Upper lobe of left lung (tissue), 6 donors: ENCODE results near the gene RRP9. TPM values are rescaled to one million over a fixed set of nuclear protein-coding genes. Genes with fewer than 3 reads are reported as not detected.

Experiments
- ATAC-seq, 2 donors: fragments of 200-7000 bp; cut with Tn5 transposase; one replicate each; pipeline ENCODE4 v1.9.1; 2022; ENCODE audit warnings: mild to moderate bottlenecking in 2 of 2, moderate library complexity in 2 of 2; ENCODE audit not compliant: low FRiP score in 2 of 2
- DNase-seq, 2 donors: peaks; one replicate each; pipeline ENCODE4 v3.0.0-alpha.2; 2019 to 2020
- H3K27ac ChIP-seq, 4 donors: fragments of 200-600 bp; sonication (generic); one replicate each; pipeline ENCODE4 v1.5.1; 2016 to 2019
- H3K27me3 ChIP-seq, 4 donors: fragments of 200-600 bp; sonication (generic); one replicate each; pipeline ENCODE4 v1.5.1; 2017 to 2019
- H3K36me3 ChIP-seq, 4 donors: fragments of 200-600 bp; sonication (generic); one replicate each; pipeline ENCODE4 v1.5.1; 2016 to 2019
- H3K4me1 ChIP-seq, 4 donors: fragments of 200-600 bp; sonication (generic); one replicate each; pipeline ENCODE4 v1.5.1; 2018 to 2019
- H3K4me3 ChIP-seq, 4 donors: fragments of 200-600 bp; sonication (generic); one replicate each; pipeline ENCODE4 v1.5.1; 2017 to 2019; ENCODE audit warnings: mild to moderate bottlenecking in 2 of 4, moderate library complexity in 1 of 4
- H3K9me3 ChIP-seq, 4 donors: fragments of 200-600 bp; sonication (generic); one replicate each; pipeline ENCODE4 v1.5.1; 2018 to 2019
- CTCF ChIP-seq, 6 experiments: fragments of 450-650 bp in 4 of 6; fragments of 200-600 bp in 2 of 6; sonication (generic) in 2 of 6; IDR thresholded peaks; one replicate each; pipeline ENCODE4 v1.5.1; 2016 to 2019; ENCODE audit warnings: antibody characterized with exemption in 6 of 6
- EP300 ChIP-seq, 4 donors: sonication (generic); formaldehyde crosslinking; IDR thresholded peaks; one replicate each; pipeline ENCODE4 v1.5.1; 2017; ENCODE audit warnings: antibody characterized with exemption in 4 of 4, control low read depth in 2 of 4
- POLR2A ChIP-seq, 4 donors: fragments of 450-650 bp; IDR thresholded peaks; one replicate each; pipeline ENCODE4 v1.5.1; 2016 to 2017; ENCODE audit warnings: antibody characterized with exemption in 4 of 4, mild to moderate bottlenecking in 2 of 4
- POLR2AphosphoS5 ChIP-seq, 2 donors: sonication (generic); formaldehyde crosslinking; IDR thresholded peaks; one replicate each; pipeline ENCODE4 v1.5.1; 2017; ENCODE audit warnings: antibody characterized with exemption in 2 of 2
- WGBS, 2 donors: methylation state at CpG; one replicate each; pipeline ENCODE4 v1.1.5; 2017 to 2018; 5-methylcytosine and 5-hydroxymethylcytosine counted together
- total RNA-seq, 6 donors: library from RNA; depleted of rRNA in 4 of 6; stranded (reverse); fragments of >200 nt in 4 of 6; gene quantifications; one replicate each; pipeline versions ENCODE4 v1.1.0 to v1.2.1, GENCODE V29; 2016 to 2021
- donor health status: DM: no; HTN: no; CAD: no; lungs with moderate emphysema.
- donor health status: DM: no; HTN: yes; CAD: no; lungs with severe emphysema.

The RRP9 gene
- total RNA-seq, 6 donors from 2014 or later: 10.7 to 30.4 (median 19.8) TPM

- TF ChIP-seq CTCF (IDR thresholded peaks at IDR 0.05) (no peak), EP300 (IDR thresholded peaks at IDR 0.05) (no peak), POLR2AphosphoS5 (IDR thresholded peaks at IDR 0.05) (no peak), POLR2A (IDR thresholded peaks at IDR 0.05) (no peak)
- Histone ChIP-seq H3K4me1 (no peaks in the 10 kb centered on the region), H3K4me3 (no peak overlapping the region), H3K27ac (no peak overlapping the region), H3K36me3 (no peaks in the 10 kb centered on the region), H3K27me3 (no peaks in the 10 kb centered on the region), H3K9me3 (no peaks in the 10 kb centered on the region)
- DNase-seq (no peak), ATAC-seq (peak in 1 of 2 donors; percentile 37)
- 70 to 91% methylated on average over 3 to 4 of the region's 4 CpGs for WGBS, 2 donors
Observed at GRCh38 chr3:51894391-51894790, 47.3 kb downstream of the RRP9 start.

- peak in 1 of 2 donors; percentile 46 for DNase-seq
Observed at GRCh38 chr3:51891242-51892039, 50.3 kb downstream of the RRP9 start.

GRCh38 chr3:51888463-51889105, 53.1 kb downstream of the RRP9 start:
- WGBS, 2 donors: 92 to 94% methylated on average over 12 of the region's 12 CpGs
- no peaks in the 10 kb centered on the region for H3K4me1 ChIP-seq
- H3K4me3 ChIP-seq: no peak overlapping the region
- no peak for ATAC-seq
- no peak for DNase-seq
- H3K36me3 ChIP-seq: no peaks in the 10 kb centered on the region
- H3K9me3 ChIP-seq: no peaks in the 10 kb centered on the region
- TF ChIP-seq CTCF (IDR thresholded peaks at IDR 0.05) (no peak), POLR2A (IDR thresholded peaks at IDR 0.05) (no peak), EP300 (IDR thresholded peaks at IDR 0.05) (no peak), POLR2AphosphoS5 (IDR thresholded peaks at IDR 0.05) (no peak)
- H3K27ac ChIP-seq: no peak overlapping the region
- no peaks in the 10 kb centered on the region for H3K27me3 ChIP-seq

More at GRCh38 chr3:51891242-51892039, 50.3 kb downstream of the RRP9 start:
- no peak for TF ChIP-seq CTCF (IDR thresholded peaks at IDR 0.05)
- TF ChIP-seq POLR2AphosphoS5 (IDR thresholded peaks at IDR 0.05): no peak
- no peak for TF ChIP-seq EP300 (IDR thresholded peaks at IDR 0.05)
- TF ChIP-seq POLR2A (IDR thresholded peaks at IDR 0.05): no peak
- Histone ChIP-seq H3K36me3 (no peaks in the 10 kb centered on the region), H3K27ac (no peak overlapping the region), H3K9me3 (no peaks in the 10 kb centered on the region), H3K4me3 (no peak overlapping the region), H3K27me3 (no peaks in the 10 kb centered on the region), H3K4me1 (no peaks in the 10 kb centered on the region)
- no peak for ATAC-seq
- 76% methylated on average over 4 to 7 of the region's 7 CpGs for WGBS, 2 donors

- WGBS, 2 donors: 77 to 82% methylated on average over 2 of the region's 2 CpGs
- TF ChIP-seq POLR2A (IDR thresholded peaks at IDR 0.05) (no peak), EP300 (IDR thresholded peaks at IDR 0.05) (no peak), POLR2AphosphoS5 (IDR thresholded peaks at IDR 0.05) (no peak), CTCF (IDR thresholded peaks at IDR 0.05) (no peak)
- Histone ChIP-seq H3K36me3 (no peaks in the 10 kb centered on the region), H3K4me1 (no peaks in the 10 kb centered on the region), H3K27ac (no peak overlapping the region), H3K9me3 (no peaks in the 10 kb centered on the region), H3K4me3 (no peak overlapping the region), H3K27me3 (no peaks in the 10 kb centered on the region)
- DNase-seq: no peak
- no peak for ATAC-seq
Observed at GRCh38 chr3:51887620-51888019, 54.1 kb downstream of the RRP9 start.
